Upper lobe of left lung (tissue), 6 donors: ENCODE measurements around the gene C12orf56. TPM values are rescaled to one million over a fixed set of nuclear protein-coding genes. Genes with fewer than 3 reads are reported as not detected.

ENCODE experiments used
- ATAC-seq, 2 donors: fragments of 200-7000 bp; cut with Tn5 transposase; one replicate each; pipeline ENCODE4 v1.9.1; 2022; ENCODE audit warnings: mild to moderate bottlenecking in 2 of 2, moderate library complexity in 2 of 2; ENCODE audit not compliant: low FRiP score in 2 of 2
- DNase-seq, 2 donors: peaks; one replicate each; pipeline ENCODE4 v3.0.0-alpha.2; 2019 to 2020
- H3K27ac ChIP-seq, 4 donors: fragments of 200-600 bp; sonication (generic); one replicate each; pipeline ENCODE4 v1.5.1; 2016 to 2019
- H3K27me3 ChIP-seq, 4 donors: fragments of 200-600 bp; sonication (generic); one replicate each; pipeline ENCODE4 v1.5.1; 2017 to 2019
- H3K36me3 ChIP-seq, 4 donors: fragments of 200-600 bp; sonication (generic); one replicate each; pipeline ENCODE4 v1.5.1; 2016 to 2019
- H3K4me1 ChIP-seq, 4 donors: fragments of 200-600 bp; sonication (generic); one replicate each; pipeline ENCODE4 v1.5.1; 2018 to 2019
- H3K4me3 ChIP-seq, 4 donors: fragments of 200-600 bp; sonication (generic); one replicate each; pipeline ENCODE4 v1.5.1; 2017 to 2019; ENCODE audit warnings: mild to moderate bottlenecking in 2 of 4, moderate library complexity in 1 of 4
- H3K9me3 ChIP-seq, 4 donors: fragments of 200-600 bp; sonication (generic); one replicate each; pipeline ENCODE4 v1.5.1; 2018 to 2019
- EP300 ChIP-seq, 4 donors: sonication (generic); formaldehyde crosslinking; IDR thresholded peaks; one replicate each; pipeline ENCODE4 v1.5.1; 2017; ENCODE audit warnings: antibody characterized with exemption in 4 of 4, control low read depth in 2 of 4
- POLR2A ChIP-seq, 4 donors: fragments of 450-650 bp; IDR thresholded peaks; one replicate each; pipeline ENCODE4 v1.5.1; 2016 to 2017; ENCODE audit warnings: antibody characterized with exemption in 4 of 4, mild to moderate bottlenecking in 2 of 4
- POLR2AphosphoS5 ChIP-seq, 2 donors: sonication (generic); formaldehyde crosslinking; IDR thresholded peaks; one replicate each; pipeline ENCODE4 v1.5.1; 2017; ENCODE audit warnings: antibody characterized with exemption in 2 of 2
- WGBS, 2 donors: methylation state at CpG; one replicate each; pipeline ENCODE4 v1.1.5; 2017 to 2018; 5-methylcytosine and 5-hydroxymethylcytosine counted together
- total RNA-seq, 6 donors: library from RNA; depleted of rRNA in 4 of 6; stranded (reverse); fragments of >200 nt in 4 of 6; gene quantifications; one replicate each; pipeline versions ENCODE4 v1.1.0 to v1.2.1, GENCODE V29; 2016 to 2021
- TF ChIP-seq, protein P1 (sequence below), 6 experiments: fragments of 450-650 bp in 4 of 6; fragments of 200-600 bp in 2 of 6; sonication (generic) in 2 of 6; IDR thresholded peaks; one replicate each; pipeline ENCODE4 v1.5.1; 2016 to 2019; ENCODE audit warnings: antibody characterized with exemption in 6 of 6
- donor health status: DM: no; HTN: no; CAD: no; lungs with moderate emphysema.
- donor health status: DM: no; HTN: yes; CAD: no; lungs with severe emphysema.

C12orf56 gene, protein sequence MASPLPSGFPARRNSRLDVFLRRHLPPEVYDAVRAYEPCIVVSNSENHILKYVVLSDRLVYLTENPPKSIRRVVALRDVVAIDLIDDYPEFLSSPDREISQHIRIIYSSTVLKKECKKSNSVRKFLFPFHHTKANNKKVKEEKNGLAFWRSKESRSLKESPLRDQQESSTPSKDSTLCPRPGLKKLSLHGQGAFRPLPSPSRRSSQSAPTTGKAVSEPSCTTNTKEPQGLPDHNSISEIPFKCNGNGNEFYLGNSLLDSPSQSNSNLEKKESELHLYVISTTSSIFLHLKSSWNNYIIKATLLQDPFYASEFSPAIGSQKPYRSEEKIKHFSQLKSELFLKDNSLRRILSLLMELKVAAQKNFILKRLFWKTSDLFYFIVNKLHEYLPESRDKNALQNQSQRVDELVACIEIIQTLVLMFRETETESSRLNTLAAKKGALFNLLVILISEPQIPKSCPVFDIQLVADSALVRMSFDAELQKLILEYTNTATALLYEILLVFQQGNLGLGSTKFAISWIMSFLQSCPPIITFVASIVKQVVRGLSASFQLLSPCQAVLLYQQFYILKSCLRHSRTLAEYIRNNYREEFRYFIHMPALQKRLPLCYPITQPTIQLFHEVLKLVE
- not detected for total RNA-seq

DNA sequence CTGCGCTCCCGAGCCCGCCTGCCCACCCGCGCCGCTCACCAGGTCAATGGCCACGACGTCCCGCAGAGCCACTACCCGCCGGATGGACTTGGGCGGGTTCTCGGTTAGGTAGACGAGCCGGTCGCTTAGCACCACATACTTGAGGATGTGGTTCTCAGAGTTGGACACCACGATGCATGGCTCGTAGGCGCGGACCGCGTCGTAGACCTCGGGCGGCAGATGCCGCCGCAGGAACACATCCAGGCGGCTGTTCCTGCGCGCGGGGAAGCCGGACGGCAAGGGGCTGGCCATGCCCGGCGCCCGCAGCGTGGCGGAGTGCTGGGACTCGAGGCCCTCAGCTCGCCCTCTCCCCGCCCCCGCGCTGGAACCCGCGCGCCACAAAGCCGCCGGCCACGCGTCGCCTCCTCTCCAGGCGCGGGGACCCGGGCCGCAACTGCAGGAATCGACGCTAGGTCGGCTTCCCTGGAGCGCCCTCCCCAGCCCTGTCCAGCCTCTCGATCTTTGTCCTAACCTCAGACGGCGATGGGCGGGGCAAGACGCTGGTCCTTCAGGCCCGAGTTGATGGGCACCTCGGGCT, at the start of gene C12orf56:
C12orf56 (minus strand) TSS at position 484 of the 577 bp plus-strand sequence; CDS start at position 291, 193 bp downstream.
- Histone ChIP-seq H3K27ac (no peak within 1 kb of the TSS), H3K4me1 (peaks cover 8 to 11% (median 9%) of the 10 kb centered on the region in 4 donors), H3K36me3 (no peaks in the 10 kb centered on the region), H3K27me3 (peaks cover 0 to 13% (median 5%) of the 10 kb centered on the region in 4 donors), H3K9me3 (no peaks in the 10 kb centered on the region), H3K4me3 (peak within 1 kb of the TSS in 3 of 4 donors; percentile 33 to 51 (median 49))
- ATAC-seq = peak; percentile 26 to 46
- TF ChIP-seq POLR2A (IDR thresholded peaks at IDR 0.05) (no peak), EP300 (IDR thresholded peaks at IDR 0.05) (no peak), POLR2AphosphoS5 (IDR thresholded peaks at IDR 0.05) (no peak)
- TF ChIP-seq, protein P1, sequence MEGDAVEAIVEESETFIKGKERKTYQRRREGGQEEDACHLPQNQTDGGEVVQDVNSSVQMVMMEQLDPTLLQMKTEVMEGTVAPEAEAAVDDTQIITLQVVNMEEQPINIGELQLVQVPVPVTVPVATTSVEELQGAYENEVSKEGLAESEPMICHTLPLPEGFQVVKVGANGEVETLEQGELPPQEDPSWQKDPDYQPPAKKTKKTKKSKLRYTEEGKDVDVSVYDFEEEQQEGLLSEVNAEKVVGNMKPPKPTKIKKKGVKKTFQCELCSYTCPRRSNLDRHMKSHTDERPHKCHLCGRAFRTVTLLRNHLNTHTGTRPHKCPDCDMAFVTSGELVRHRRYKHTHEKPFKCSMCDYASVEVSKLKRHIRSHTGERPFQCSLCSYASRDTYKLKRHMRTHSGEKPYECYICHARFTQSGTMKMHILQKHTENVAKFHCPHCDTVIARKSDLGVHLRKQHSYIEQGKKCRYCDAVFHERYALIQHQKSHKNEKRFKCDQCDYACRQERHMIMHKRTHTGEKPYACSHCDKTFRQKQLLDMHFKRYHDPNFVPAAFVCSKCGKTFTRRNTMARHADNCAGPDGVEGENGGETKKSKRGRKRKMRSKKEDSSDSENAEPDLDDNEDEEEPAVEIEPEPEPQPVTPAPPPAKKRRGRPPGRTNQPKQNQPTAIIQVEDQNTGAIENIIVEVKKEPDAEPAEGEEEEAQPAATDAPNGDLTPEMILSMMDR (IDR thresholded peaks at IDR 0.05) = no peak
- WGBS, 2 donors = 13% methylated on average over 29 of the region's 66 CpGs; no CpG with 5 or more reads in 1 of the 2 donors
- peak; percentile 22 to 85 for DNase-seq

DNA sequence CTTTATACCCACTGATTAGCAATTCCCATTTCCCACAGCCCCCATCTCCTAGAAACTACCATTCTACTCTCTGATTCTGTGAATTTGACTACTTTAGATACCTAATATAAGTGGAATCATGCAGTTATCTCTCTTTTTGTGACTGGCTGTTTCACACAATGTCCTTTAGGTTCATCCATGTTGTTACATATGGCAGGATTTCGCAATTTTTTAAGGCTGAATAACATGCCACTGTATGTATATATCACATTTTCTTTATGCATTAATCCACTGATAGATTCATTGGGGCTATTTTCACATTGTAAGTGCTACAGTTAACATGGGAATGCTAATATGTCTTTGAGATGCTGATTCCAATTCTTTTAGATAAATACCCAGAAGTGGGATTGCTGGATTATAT, 49.5 kb upstream of the C12orf56 start:
- WGBS, 2 donors = 94 to 97% methylated on average over 1 of the region's 1 CpG

DNA sequence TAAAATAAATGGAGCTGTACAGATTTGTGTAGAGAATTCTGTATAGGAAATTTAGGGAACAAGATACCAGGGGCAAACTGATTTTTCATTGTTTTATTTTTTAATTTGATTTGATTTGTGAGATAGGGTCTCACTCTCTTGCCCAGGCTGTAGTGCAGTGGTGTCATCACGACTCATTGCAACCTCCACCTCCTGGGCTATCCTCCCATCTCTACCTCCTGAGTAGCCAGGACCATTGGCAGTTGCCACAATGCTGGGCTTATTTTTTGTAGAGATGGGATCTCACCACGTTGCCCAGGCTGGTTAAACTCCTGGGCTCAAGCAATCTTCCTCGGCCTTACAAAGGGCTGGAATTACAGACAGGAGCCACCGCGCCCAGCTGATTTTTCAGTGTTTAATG, 43.4 kb upstream of the C12orf56 start:
- no peak overlapping the region for H3K27ac ChIP-seq

More for the DNA sequence above, 49.5 kb upstream of the C12orf56 start:
- Histone ChIP-seq H3K4me3 (no peak overlapping the region), H3K4me1 (no peaks in the 10 kb centered on the region), H3K9me3 (no peaks in the 10 kb centered on the region), H3K27me3 (no peaks in the 10 kb centered on the region), H3K36me3 (peaks cover 4 to 97% (median 48%) of the 10 kb centered on the region in 4 donors), H3K27ac (no peak overlapping the region)
- DNase-seq = no peak
- ATAC-seq = no peak
- TF ChIP-seq POLR2AphosphoS5 (IDR thresholded peaks at IDR 0.05) (no peak), EP300 (IDR thresholded peaks at IDR 0.05) (no peak), POLR2A (IDR thresholded peaks at IDR 0.05) (no peak)
- TF ChIP-seq, protein P1 (IDR thresholded peaks at IDR 0.05) = no peak

DNA sequence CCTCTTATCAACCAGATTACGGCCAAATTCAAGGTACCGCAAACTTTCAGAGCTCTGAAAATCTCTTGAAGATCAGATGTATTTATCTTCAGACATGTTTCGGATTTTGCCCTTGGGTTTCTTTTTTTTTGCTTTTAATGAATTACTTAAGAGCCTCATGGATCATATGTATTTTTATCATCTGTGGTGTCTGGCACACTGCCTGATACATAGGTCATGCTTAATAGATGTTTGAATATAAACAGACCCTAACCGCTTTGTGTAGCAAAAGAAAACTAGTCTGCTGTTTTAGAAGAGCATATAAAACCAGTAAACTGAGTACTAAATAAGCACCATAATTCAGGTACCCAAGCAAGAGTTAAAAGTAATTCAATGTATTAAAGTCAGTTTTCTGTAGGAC, 41.2 kb upstream of the C12orf56 start:
- H3K4me1 ChIP-seq = no peaks in the 10 kb centered on the region
- DNase-seq = no peak
- no peak overlapping the region for H3K27ac ChIP-seq
- 92 to 96% methylated on average over 4 of the region's 4 CpGs for WGBS, 2 donors
- no peaks in the 10 kb centered on the region for H3K27me3 ChIP-seq
- H3K4me3 ChIP-seq = no peak overlapping the region
- TF ChIP-seq POLR2A (IDR thresholded peaks at IDR 0.05) (no peak), EP300 (IDR thresholded peaks at IDR 0.05) (no peak), POLR2AphosphoS5 (IDR thresholded peaks at IDR 0.05) (no peak)
- TF ChIP-seq, protein P1 (IDR thresholded peaks at IDR 0.05) = no peak
- H3K36me3 ChIP-seq = peaks cover 20 to 100% (median 82%) of the 10 kb centered on the region in 4 donors
- H3K9me3 ChIP-seq = no peaks in the 10 kb centered on the region
- ATAC-seq = no peak

More for the DNA sequence above, 43.4 kb upstream of the C12orf56 start:
- WGBS, 2 donors = 91 to 96% methylated on average over 5 of the region's 5 CpGs
- TF ChIP-seq, protein P1 (IDR thresholded peaks at IDR 0.05) = no peak
- no peak for TF ChIP-seq POLR2AphosphoS5 (IDR thresholded peaks at IDR 0.05)
- TF ChIP-seq EP300 (IDR thresholded peaks at IDR 0.05) = no peak
- TF ChIP-seq POLR2A (IDR thresholded peaks at IDR 0.05) = no peak
- no peaks in the 10 kb centered on the region for H3K9me3 ChIP-seq
- no peak for ATAC-seq
- no peaks in the 10 kb centered on the region for H3K27me3 ChIP-seq
- H3K36me3 ChIP-seq = peaks cover 11 to 100% (median 77%) of the 10 kb centered on the region in 4 donors
- no peak overlapping the region for H3K4me3 ChIP-seq
- H3K4me1 ChIP-seq = no peaks in the 10 kb centered on the region
- DNase-seq = no peak
